CD4-positive, alpha-beta T cell treated with Interleukin-17A for 4 hours (primary cell): ENCODE measurements around the gene ARMC12.
"Not testable (repeated sequence)": the region's sequence is repeated elsewhere in the genome, so short reads cannot be mapped to it uniquely, and the experiment has no call there.

Source experiments
- DNase-seq: peaks from one replicate; pipeline ENCODE4 v3.0.0-alpha.2; 2020; ENCODE audit warnings: mixed read lengths

Gene ARMC12

GRCh38 chr6:35718911-35719381, 17.9 kb upstream of the ARMC12 start:
- DNase-seq, result peak; percentile 51

GRCh38 chr6:35719404-35719829, 17.4 kb upstream of the ARMC12 start:
- peak; percentile 15 for DNase-seq

GRCh38 chr6:35719830-35720733, 16.8 kb upstream of the ARMC12 start:
- peak; percentile 60 for DNase-seq

- no peak for DNase-seq
Observed at GRCh38 chr6:35722121-35722761, 14.6 kb upstream of the ARMC12 start.

- no peak for DNase-seq
Observed at GRCh38 chr6:35723587-35723986, 13.2 kb upstream of the ARMC12 start.

GRCh38 chr6:35724059-35724458, 12.8 kb upstream of the ARMC12 start:
- no peak for DNase-seq

GRCh38 chr6:35724471-35724870, 12.4 kb upstream of the ARMC12 start:
- no peak for DNase-seq

- no peak for DNase-seq
Observed at GRCh38 chr6:35725081-35725708, 11.6 kb upstream of the ARMC12 start.

GRCh38 chr6:35725721-35726438, 11.0 kb upstream of the ARMC12 start:
- DNase-seq, result peak; percentile 46

GRCh38 chr6:35727231-35727934, 9.4 kb upstream of the ARMC12 start:
- no peak for DNase-seq

GRCh38 chr6:35727935-35728682, 8.7 kb upstream of the ARMC12 start:
- DNase-seq, result peak; percentile 93

- peak; percentile 56 for DNase-seq
Observed at GRCh38 chr6:35728683-35729678, 7.9 kb upstream of the ARMC12 start.

GRCh38 chr6:35729722-35730121, 7.1 kb upstream of the ARMC12 start:
- no peak for DNase-seq

- no peak for DNase-seq
Observed at GRCh38 chr6:35730745-35731413, 6.0 kb upstream of the ARMC12 start.

GRCh38 chr6:35731414-35731735, 5.5 kb upstream of the ARMC12 start:
- peak; percentile 97 for DNase-seq

GRCh38 chr6:35731736-35732532, 4.9 kb upstream of the ARMC12 start:
- peak; percentile 98 for DNase-seq

GRCh38 chr6:35733633-35734032, 3.2 kb upstream of the ARMC12 start:
- DNase-seq, result no peak

- not testable (repeated sequence) for DNase-seq
Observed at GRCh38 chr6:35734319-35734718, 2.5 kb upstream of the ARMC12 start.

GRCh38 chr6:35735452-35735851, 1.4 kb upstream of the ARMC12 start:
- no peak for DNase-seq
